HG02870 (cell line): ENCODE results near the gene B4GALT6.
A peak's percentile ranks its signal among the peaks of the same experiment; 100 is the strongest.

ENCODE experiments used
- ATAC-seq: cut with Tn5 transposase; IDR thresholded peaks from one replicate; pipeline ENCODE4 v1.9.1; 2021; ENCODE audit warnings: mild to moderate bottlenecking, moderate library complexity; ENCODE audit not compliant: unreplicated experiment

The B4GALT6 gene

DNA sequence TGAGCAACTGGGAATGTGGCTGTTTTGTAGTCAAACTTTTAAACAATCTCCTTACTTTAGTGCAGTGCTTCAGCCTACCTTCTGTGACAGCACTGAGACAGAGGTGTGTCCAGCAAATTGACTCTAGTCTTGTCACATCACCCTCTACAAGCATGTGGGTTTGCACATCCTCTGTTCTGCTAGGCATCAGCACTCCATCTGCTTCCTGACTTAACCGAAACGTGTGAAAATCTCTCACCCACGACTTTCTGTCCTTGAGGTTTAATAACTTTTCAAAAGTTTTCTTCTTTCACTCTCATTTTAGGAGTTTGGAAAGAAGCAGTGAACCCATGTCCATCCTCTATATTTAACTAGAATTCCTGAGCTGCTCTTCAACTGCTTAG is 50.1 kb downstream of the B4GALT6 start:
- peak; percentile 97 for ATAC-seq

DNA sequence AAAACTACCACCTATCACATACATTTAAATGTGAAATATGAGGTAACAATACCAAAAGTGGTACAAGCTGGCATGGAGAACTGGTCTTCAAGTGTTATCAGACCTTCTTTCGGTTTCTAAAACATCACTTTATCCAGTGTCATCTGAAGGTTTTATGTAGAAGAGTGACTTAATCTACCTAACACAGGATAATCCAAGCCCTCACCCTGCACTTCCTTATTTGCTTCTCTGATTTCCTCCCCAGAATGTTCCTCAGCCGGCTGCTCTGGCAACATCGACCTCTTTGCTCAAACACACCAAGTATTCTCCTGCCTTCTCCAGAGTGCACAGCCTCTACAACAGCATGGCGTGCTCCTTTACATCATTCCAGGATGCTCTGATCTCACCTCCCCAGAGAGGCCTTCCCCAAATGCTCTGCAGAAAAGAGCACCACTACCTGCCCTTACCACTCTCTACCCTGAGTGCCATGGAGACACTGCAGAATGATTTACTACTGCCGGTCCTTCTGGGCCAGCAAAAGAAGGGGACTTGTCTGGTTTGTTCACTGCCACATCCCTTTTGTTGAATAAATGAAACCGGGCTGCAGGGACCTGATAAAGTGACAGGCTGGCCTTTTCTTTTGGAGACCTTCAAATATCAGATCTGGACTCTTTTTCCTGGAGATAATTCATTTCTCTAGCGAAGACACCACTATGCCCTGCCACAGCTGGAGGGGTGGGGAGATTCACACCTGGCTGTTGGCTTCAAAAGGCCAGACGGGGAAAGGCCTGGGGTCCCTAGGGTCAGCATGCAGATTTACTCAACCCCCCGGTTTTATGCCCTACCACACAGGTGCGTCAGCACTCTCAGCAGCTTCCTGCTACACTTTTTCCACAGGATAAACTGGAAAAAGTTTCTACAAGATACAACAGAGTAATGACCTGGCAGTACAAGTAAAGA is 50.7 kb downstream of the B4GALT6 start:
- peak; percentile 13 for ATAC-seq

DNA sequence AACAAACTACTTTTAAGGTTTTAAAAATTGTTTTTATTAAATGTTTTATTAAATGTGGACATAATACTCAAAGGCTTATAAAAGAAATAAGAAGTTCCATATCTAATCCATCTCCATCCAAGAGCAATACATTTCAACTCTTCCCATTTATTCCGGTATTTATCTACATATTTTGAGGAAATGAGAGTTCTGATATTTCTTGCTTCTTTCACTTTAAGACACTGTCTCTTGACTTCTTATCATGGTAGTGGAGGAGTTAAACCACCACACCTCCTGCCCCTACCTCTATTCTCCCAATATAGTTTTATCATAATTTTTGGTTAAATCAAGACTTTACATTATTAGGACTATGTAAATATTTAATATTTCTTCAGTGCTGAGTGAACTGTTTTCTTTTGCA is 52.0 kb downstream of the B4GALT6 start:
- ATAC-seq, result no peak

DNA sequence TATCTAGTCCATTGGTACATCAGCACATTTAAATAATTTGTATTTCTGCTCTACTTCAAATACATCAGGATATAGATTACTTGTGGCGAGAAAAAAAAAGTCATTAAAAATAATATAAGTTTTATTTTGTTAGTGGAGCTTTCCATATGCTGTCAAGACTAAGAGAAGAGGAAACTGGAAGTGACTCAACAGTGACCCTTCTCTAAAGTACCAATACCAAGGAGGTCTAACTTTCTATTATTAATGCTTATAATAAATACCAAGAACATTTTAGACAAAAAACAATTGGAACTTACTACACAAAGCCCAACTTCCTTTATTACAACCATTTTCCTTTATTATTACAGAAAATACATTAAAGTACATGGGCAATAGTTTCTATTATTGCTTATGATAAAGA is 52.9 kb downstream of the B4GALT6 start:
- no peak for ATAC-seq

- ATAC-seq, result no peak
These were observed 53.8 kb downstream of the B4GALT6 start for GRCh38 chr18:31630549-31630948.

DNA sequence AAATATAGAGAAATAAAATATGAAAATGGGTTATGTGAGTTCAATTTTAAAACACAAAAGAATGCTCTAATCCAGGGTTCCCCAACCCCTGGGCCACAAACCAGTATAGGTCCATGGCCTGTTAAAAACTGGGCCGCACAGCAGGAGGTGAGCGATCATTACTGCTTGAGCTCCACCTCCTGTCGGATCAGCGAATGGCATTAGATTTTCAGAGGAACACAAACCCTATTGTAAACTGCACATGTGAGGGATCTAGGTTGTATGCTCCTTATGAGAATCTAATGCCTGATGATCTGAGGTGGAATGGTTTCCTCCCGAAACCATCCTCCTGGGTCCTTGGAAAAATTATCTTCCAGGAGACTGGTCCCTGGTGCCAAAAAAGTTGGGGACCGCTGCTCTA is 58.0 kb downstream of the B4GALT6 start:
- ATAC-seq, result no peak

- ATAC-seq, result no peak
These were observed 59.3 kb downstream of the B4GALT6 start for GRCh38 chr18:31624892-31625640.

GRCh38 chr18:31619291-31619690 is 65.1 kb downstream of the B4GALT6 start:
- no peak for ATAC-seq

DNA sequence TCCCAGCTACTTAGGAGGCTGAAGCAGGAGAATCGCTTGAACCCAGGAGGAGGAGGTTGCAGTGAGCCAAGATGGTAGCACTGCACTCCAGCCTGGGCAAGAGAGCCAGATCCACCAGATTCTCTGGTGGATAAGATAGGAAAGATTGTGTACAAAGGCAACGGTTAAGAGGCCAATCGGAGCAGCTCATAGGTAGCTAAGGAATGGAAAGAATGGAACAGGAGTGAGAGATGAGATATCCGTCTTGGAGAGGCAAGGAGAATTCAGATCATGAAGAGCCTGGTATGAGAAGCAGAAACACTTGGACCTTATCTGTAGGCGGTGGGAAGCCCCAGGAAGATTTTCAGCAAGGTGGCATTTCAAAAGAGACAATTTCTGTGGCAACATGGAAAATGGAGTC is 65.6 kb downstream of the B4GALT6 start:
- no peak for ATAC-seq

- no peak for ATAC-seq
These were observed 67.2 kb downstream of the B4GALT6 start for GRCh38 chr18:31617031-31617717.

DNA sequence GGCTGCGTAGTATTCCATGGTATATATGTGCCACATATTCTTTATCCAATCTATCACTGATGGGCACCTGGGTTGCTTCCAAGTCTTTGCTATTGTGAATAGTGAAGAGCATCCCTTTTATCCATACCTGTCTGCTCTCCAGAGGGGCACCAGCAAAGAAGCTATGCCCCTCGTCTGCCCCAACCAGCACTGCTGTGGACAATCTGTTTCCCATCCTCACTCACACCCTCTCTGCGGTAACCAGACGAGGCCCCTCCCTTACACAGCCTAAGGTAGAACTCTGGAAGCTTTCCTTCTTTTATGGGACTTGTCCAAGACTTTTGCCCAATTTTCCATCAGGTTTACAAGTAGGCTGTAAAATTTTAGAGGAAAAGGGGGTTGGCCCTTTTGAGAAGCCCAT is 67.8 kb downstream of the B4GALT6 start:
- ATAC-seq, result no peak

GRCh38 chr18:31614044-31614443 is 70.3 kb downstream of the B4GALT6 start:
- no peak for ATAC-seq

- ATAC-seq, result no peak
These were observed 72.3 kb downstream of the B4GALT6 start for GRCh38 chr18:31612124-31612523.

GRCh38 chr18:31611511-31611910 is 72.9 kb downstream of the B4GALT6 start:
- no peak for ATAC-seq

DNA sequence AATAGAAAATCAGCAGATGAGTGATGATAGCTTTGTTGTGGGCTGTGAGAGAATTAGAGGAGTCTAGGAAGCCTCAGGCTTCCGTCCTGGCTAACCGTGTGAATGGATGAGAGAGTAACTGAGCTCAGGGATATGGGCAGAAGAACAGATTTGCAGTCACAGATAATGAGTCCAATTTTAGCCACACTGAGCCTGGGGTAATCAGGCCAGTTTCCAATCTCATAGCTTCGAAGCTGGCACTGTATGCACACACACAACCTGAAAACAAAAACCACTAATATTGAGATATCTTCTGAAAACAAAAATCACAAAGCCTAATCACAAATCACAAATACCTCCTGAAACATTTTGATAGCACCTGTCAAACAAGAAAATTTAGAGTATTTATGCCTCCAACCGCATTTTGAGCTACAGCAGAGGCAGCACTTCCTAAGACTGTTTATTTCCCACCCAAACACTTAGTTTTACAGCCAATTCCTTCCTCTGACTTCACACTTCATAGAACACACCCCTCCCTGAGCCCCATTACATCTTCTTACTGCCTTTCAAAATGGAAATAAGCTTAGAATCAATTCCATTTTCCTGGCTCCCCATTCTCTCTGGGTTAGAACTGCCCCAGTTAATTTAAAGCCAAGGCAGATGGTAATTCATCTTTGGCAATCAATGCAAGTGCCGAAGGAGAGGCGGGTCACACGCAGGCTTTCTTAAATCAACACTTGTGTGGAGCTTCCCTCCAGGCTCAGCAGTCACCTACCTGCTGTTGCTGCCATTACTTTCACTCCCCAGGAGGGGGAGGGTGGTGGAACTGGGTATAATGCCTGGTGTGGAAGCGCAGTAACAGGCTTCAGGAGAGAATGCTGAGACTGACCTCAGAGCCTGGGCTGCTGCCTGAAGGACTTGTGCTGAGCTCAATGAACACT is 73.8 kb downstream of the B4GALT6 start:
- no peak for ATAC-seq

GRCh38 chr18:31609886-31610285 is 74.5 kb downstream of the B4GALT6 start:
- no peak for ATAC-seq

- ATAC-seq, result no peak
These were observed 77.0 kb downstream of the B4GALT6 start for GRCh38 chr18:31607384-31607783.

DNA sequence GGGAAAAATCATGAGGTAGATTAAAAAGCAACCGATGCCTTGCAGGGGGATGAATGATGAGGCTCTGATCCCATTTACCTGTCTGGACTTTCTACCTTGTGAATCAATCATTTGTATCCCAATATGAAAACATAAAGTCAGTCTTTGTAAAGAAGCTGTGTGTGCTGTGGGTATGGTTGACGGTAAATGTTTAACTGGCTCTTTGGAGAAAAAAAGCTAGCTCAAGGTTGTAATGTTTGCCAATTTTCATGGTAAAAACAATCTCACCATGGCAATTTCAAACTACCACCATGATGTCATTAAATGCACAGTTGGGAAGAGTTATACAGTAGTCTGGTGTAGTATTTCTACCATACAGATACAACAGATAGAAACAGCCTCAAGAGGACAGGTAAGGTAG is 78.1 kb downstream of the B4GALT6 start:
- no peak for ATAC-seq

GRCh38 chr18:31603315-31603714 is 81.1 kb downstream of the B4GALT6 start:
- no peak for ATAC-seq

DNA sequence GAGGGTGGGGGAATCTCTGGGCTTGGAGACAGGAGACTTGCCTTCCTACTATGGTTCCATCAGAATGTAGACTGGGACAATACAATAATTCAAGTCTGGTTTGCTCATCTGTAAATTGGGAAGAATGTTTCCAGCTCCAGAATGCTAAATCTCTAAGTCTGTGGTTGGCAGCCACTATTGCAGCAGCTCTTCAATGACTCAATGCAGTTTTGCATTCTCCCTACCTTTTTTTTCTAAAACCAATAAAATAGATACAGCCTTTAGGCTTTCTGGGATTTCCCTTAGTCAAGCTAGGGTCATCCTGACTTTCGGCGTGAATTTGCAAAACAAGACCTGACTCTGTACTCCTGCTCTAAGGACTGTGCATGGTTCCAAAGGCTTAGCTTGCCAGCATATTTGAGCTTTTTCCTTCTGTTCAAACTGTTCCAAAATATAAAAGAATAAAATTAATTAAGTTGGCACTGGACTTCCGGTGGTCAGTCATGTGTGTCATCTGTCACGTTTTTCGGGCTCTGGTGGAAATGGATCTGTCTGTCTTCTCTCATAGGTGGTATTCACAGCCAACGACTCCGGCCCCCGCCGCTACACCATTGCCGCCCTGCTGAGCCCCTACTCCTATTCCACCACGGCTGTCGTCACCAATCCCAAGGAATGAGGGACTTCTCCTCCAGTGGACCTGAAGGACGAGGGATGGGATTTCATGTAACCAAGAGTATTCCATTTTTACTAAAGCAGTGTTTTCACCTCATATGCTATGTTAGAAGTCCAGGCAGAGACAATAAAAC is 86.2 kb downstream of the B4GALT6 start:
- no peak for ATAC-seq
